Measurements from ENCODE around the gene MYRF.

- TF ChIP-seq RAD21 (IDR thresholded peaks at IDR 0.05; ENCODE audit: low read depth) = no peak
- TF ChIP-seq, protein P1, sequence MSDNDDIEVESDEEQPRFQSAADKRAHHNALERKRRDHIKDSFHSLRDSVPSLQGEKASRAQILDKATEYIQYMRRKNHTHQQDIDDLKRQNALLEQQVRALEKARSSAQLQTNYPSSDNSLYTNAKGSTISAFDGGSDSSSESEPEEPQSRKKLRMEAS (IDR thresholded peaks at IDR 0.05) = no peak
- no peak for TF ChIP-seq EP300 (IDR thresholded peaks at IDR 0.05; ENCODE audit: borderline replicate concordance)
- TF ChIP-seq NFIC (IDR thresholded peaks at IDR 0.05) = no peak
- no peak for TF ChIP-seq REST (IDR thresholded peaks at IDR 0.05; ENCODE audit: low read depth)
- TF ChIP-seq, protein P2, sequence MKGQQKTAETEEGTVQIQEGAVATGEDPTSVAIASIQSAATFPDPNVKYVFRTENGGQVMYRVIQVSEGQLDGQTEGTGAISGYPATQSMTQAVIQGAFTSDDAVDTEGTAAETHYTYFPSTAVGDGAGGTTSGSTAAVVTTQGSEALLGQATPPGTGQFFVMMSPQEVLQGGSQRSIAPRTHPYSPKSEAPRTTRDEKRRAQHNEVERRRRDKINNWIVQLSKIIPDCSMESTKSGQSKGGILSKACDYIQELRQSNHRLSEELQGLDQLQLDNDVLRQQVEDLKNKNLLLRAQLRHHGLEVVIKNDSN (IDR thresholded peaks at IDR 0.05) = no peak
- TF ChIP-seq CEBPB (IDR thresholded peaks at IDR 0.05) = no peak
- TF ChIP-seq TAF1 (IDR thresholded peaks at IDR 0.05; ENCODE audit: low read depth) = no peak
- TF ChIP-seq ZBTB7A (IDR thresholded peaks at IDR 0.05; ENCODE audit: low read depth) = no peak
- no peak for TF ChIP-seq TEAD4 (IDR thresholded peaks at IDR 0.05)
- TF ChIP-seq FOXM1 (IDR thresholded peaks at IDR 0.05; ENCODE audit: borderline replicate concordance, low read depth) = no peak
- no peak for TF ChIP-seq TCF12 (IDR thresholded peaks at IDR 0.05; ENCODE audit: low read depth)
Observed at GRCh38 chr11:61810671-61811175, 58.3 kb downstream of the MYRF start.
